Measurements from ENCODE around the gene BCS1L.

BCS1L gene

DNA sequence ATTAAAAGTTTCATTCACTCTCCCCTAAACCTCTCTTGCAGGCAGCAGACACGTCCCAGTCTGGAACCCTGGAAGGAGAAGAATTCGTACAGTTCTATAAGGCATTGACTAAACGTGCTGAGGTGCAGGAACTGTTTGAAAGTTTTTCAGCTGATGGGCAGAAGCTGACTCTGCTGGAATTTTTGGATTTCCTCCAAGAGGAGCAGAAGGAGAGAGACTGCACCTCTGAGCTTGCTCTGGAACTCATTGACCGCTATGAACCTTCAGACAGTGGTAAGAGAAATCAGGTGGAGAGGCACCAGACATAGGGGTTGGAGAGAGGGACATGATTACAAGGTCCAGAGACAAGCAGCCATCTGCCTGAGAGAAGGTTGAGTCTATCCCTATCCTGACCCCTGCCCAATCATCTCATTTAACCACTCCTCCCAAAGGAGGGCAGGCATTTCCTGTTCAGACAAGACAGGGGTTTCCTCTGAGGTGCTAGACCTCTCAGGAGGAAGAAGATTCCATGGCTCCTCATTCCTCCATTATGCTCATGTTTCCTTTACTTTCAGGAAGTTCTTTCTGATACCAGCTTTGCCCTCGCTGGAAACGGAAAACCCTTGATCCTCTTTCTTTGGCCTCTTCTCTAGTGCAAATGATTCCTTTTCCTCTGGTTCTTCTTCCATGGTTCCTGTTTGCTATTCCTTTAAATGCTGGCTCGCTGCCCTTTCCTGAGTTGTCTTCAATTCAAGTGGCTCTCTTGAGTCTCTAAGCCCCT, 36.7 kb upstream of the BCS1L start:
- Histone ChIP-seq H3K27ac (replicated peaks) (no peak overlapping the region), H3K4me3 (replicated peaks; ENCODE audit: insufficient read depth, low read length) (no peak overlapping the region), H3K27me3 (ENCODE audit: insufficient read depth, poor library complexity, severe bottlenecking) (no peaks in the 10 kb centered on the region)
- no peak for TF ChIP-seq GABPA (IDR thresholded peaks at IDR 0.05; ENCODE audit: low read depth)
- TF ChIP-seq, protein P1, sequence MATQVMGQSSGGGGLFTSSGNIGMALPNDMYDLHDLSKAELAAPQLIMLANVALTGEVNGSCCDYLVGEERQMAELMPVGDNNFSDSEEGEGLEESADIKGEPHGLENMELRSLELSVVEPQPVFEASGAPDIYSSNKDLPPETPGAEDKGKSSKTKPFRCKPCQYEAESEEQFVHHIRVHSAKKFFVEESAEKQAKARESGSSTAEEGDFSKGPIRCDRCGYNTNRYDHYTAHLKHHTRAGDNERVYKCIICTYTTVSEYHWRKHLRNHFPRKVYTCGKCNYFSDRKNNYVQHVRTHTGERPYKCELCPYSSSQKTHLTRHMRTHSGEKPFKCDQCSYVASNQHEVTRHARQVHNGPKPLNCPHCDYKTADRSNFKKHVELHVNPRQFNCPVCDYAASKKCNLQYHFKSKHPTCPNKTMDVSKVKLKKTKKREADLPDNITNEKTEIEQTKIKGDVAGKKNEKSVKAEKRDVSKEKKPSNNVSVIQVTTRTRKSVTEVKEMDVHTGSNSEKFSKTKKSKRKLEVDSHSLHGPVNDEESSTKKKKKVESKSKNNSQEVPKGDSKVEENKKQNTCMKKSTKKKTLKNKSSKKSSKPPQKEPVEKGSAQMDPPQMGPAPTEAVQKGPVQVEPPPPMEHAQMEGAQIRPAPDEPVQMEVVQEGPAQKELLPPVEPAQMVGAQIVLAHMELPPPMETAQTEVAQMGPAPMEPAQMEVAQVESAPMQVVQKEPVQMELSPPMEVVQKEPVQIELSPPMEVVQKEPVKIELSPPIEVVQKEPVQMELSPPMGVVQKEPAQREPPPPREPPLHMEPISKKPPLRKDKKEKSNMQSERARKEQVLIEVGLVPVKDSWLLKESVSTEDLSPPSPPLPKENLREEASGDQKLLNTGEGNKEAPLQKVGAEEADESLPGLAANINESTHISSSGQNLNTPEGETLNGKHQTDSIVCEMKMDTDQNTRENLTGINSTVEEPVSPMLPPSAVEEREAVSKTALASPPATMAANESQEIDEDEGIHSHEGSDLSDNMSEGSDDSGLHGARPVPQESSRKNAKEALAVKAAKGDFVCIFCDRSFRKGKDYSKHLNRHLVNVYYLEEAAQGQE (IDR thresholded peaks at IDR 0.05; ENCODE audit: insufficient replicate concordance, low read depth), result no peak
- TF ChIP-seq SPI1 (IDR thresholded peaks at IDR 0.05; ENCODE audit: borderline replicate concordance, low read depth), result no peak
- no peak for TF ChIP-seq POLR2AphosphoS5 (IDR thresholded peaks at IDR 0.05; ENCODE audit: low read depth)
- TF ChIP-seq, protein P2, sequence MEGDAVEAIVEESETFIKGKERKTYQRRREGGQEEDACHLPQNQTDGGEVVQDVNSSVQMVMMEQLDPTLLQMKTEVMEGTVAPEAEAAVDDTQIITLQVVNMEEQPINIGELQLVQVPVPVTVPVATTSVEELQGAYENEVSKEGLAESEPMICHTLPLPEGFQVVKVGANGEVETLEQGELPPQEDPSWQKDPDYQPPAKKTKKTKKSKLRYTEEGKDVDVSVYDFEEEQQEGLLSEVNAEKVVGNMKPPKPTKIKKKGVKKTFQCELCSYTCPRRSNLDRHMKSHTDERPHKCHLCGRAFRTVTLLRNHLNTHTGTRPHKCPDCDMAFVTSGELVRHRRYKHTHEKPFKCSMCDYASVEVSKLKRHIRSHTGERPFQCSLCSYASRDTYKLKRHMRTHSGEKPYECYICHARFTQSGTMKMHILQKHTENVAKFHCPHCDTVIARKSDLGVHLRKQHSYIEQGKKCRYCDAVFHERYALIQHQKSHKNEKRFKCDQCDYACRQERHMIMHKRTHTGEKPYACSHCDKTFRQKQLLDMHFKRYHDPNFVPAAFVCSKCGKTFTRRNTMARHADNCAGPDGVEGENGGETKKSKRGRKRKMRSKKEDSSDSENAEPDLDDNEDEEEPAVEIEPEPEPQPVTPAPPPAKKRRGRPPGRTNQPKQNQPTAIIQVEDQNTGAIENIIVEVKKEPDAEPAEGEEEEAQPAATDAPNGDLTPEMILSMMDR (IDR thresholded peaks at IDR 0.05; ENCODE audit: insufficient read depth, low read length), result no peak
- no peak for DNase-seq (ENCODE audit: low read depth in 1 of 2, low spot score in 1 of 2)

DNA sequence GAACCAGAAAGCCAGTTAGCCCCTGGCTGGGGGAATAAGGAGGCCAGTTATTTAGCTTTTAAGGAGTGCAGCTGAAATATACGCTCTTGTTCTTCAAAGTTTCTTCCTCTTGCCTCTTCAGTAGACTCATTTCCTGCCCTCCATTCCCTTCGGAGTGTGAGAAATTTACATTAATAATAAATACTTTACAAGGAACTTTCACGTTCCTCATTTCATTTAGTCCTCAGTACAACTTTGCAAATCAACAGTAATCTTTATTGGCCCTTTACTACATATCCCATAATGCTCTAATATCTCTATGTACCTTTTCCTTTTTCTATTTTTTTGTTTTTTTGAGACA, 36.1 kb upstream of the BCS1L start:
- TF ChIP-seq, protein P1 (IDR thresholded peaks at IDR 0.05; ENCODE audit: insufficient replicate concordance, low read depth), result no peak
- TF ChIP-seq POLR2AphosphoS5 (IDR thresholded peaks at IDR 0.05; ENCODE audit: low read depth), result no peak
- Histone ChIP-seq H3K27ac (replicated peaks) (no peak overlapping the region), H3K4me3 (replicated peaks; ENCODE audit: insufficient read depth, low read length) (no peak overlapping the region), H3K27me3 (ENCODE audit: insufficient read depth, poor library complexity, severe bottlenecking) (no peaks in the 10 kb centered on the region)
- DNase-seq (ENCODE audit: low read depth in 1 of 2, low spot score in 1 of 2), result no peak

DNA sequence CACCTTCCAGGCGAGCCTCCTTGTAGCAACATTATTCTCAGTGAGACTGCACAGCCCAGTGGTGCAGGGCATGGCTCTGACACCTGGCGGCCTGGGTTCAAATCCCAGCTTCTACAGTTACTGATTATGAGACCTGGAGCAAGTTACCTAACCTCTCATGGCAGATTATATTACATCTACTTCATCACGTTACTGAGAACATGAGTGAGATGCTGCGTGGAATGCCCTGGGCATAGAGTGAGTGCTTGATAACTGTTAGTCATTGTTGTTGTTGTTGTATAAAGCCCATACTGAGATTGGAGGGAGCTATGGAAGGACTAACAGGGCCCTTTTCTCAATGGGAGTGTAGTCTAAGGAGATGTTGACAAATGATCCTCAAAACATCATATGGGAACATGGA, 33.1 kb upstream of the BCS1L start:
- Histone ChIP-seq H3K27me3 (ENCODE audit: insufficient read depth, poor library complexity, severe bottlenecking) (no peaks in the 10 kb centered on the region), H3K4me3 (replicated peaks; ENCODE audit: insufficient read depth, low read length) (no peak overlapping the region), H3K27ac (replicated peaks) (no peak overlapping the region)
- TF ChIP-seq POLR2AphosphoS5 (IDR thresholded peaks at IDR 0.05; ENCODE audit: low read depth), result no peak
- TF ChIP-seq, protein P1 (IDR thresholded peaks at IDR 0.05; ENCODE audit: insufficient replicate concordance, low read depth), result no peak
- TF ChIP-seq, protein P2 (IDR thresholded peaks at IDR 0.05; ENCODE audit: insufficient read depth, low read length), result no peak
- TF ChIP-seq SPI1 (IDR thresholded peaks at IDR 0.05; ENCODE audit: borderline replicate concordance, low read depth), result no peak
- no peak for TF ChIP-seq GABPA (IDR thresholded peaks at IDR 0.05; ENCODE audit: low read depth)
- DNase-seq (ENCODE audit: low read depth in 1 of 2, low spot score in 1 of 2), result no peak

Data from HL-60 (cell line).